HG02610 (cell line): ENCODE data around the gene SUPT4H1.
A peak's percentile ranks its signal among the peaks of the same experiment; 100 is the strongest.

Source experiments
- ATAC-seq: cut with Tn5 transposase; IDR thresholded peaks from one replicate; pipeline ENCODE4 v1.9.1; 2021; ENCODE audit warnings: mild to moderate bottlenecking, moderate library complexity; ENCODE audit not compliant: unreplicated experiment

Gene SUPT4H1

DNA sequence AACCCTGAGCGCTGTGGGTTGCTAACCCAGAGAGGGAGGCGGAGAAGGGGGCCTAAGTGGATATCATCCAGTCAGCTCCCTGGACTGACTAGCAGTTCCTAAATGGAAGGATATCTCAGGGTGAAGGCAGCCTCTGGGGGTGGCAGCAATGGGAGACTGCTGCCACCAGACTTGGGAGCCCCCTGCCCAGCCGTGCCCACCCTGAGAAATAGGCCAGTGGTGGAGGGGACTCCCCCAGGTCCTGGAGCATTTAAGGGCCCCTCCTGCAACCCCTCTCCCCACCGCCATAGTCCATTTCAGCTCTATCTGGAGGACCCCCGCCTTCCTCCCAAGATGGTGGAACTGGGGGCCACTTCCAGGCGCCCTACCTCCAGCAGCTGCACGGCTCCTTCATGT is 31.8 kb downstream of the SUPT4H1 start:
- ATAC-seq: no peak

GRCh38 chr17:58319173-58320162 is 32.5 kb downstream of the SUPT4H1 start:
- no peak for ATAC-seq

GRCh38 chr17:58318627-58319172 is 33.3 kb downstream of the SUPT4H1 start:
- no peak for ATAC-seq

DNA sequence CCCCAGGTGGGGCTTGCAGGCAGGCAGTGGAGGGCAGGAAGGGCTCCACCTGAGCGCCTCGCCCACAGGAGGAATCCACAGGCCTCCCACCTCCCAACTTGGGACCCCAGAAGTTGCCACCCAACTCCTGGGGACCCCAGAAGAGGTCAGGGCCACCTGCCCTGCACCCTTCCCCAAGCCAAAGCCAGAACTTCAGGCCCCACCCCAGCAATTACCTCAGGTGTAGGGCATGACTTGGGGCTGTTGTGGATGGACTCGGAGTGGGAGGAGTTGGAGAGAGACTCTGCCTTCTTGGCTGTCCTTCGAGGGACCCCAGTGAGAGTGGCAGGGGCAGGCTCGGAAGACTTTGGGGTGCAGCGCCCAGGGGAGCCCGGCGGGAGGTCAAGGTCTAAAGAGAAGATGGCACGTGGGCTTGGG is 33.9 kb downstream of the SUPT4H1 start:
- no peak for ATAC-seq

DNA sequence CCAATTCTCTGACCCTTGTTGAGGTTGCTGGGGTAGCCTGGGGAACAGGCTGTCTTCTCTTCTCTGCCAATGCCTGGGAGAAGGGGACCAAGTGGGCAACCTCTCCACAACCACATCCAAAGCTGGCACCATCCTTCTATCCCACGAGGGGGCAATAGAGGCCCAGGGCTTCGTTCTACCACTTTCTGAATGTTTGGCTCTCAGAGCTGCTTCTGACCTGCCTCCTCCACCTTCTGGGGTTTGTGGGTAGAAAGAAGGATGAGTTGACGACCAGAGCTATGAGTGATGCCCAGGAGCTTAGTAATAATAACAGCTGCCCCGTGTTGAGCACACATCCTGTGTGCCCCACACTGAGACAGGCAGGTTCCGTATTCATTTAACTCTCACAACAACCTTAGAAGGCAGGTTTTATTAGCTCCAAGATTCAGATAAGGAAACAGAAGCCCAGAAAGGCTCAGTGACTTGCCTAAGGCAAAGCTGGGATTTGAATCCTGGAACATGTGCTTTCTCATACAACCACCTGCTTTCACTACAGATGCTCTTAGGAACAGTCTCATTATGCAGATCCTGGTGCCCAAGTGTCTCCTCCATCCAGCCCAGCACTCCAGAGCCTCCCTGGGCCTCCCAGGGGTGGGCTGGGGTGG is 34.5 kb downstream of the SUPT4H1 start:
- peak; percentile 64 for ATAC-seq

DNA sequence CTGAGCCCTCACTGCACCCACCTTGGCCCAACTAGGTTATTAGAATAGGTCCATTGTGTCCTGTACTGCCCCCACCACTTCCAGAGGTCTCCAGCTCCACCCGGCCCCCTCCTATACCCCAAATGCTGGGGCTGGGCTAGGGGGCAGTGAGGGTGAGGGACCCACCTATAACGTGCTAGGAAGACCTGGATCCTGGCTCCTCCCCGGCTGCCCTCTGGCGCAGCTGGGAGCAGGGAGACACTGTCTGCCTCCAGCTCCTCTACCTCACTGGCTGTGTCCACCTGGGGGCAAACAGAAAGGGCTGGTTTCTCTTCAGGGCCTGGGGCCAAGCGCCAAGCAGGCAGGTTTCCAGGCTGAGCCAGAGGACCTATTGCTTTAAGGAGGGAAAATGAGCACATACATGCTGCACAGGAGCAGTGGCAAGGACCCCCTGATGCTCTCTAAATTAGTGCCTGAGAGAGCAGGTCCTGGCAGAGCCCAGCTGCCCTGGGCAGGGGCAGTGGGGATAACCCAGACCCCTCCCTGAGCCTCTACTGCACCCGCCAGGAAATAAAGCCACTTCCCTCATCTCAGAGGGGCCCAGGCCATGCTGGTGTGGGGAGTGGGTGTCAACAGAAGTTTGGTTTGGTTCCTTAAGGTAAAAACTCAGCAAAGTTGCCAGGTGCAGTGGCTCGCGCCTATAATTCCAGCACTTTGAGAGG is 35.6 kb downstream of the SUPT4H1 start:
- no peak for ATAC-seq

- no peak for ATAC-seq
These were observed 36.3 kb downstream of the SUPT4H1 start for GRCh38 chr17:58315750-58316149.

DNA sequence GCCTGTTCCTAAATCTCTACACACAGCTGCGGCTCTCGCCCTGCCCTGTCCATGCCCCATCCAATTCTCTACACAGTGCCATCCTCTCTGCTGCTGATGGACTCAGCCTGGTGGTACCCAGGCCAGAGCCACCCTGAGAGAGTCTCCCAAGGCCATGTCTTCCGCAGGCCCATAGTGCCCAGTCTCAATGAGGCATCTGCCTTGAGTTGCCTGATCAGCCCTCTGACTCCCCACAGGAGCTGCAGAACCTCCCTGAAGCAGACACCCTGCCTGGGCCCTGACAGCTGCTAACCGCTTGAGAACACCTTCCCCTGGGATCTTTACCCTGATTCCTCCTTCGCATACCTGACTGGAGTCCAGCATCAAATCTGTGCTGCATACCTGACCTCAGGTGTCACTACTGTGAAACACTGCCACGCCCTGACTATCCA is 36.7 kb downstream of the SUPT4H1 start:
- ATAC-seq: no peak

DNA sequence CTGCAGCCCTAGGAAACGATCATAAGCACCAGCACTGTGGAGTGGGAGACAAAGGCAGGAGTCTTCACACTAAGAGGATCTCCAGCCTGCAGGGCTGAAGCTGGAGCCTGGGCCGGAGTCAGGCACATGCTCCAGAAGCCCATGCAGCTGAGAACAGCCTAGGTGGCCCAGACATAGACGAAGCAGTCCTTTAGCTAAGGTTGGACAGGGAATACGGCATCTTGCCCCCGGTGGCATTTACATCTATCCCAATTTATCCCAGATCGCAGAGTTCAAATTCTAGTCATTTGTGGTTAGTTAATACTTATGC is 37.3 kb downstream of the SUPT4H1 start:
- ATAC-seq: no peak

DNA sequence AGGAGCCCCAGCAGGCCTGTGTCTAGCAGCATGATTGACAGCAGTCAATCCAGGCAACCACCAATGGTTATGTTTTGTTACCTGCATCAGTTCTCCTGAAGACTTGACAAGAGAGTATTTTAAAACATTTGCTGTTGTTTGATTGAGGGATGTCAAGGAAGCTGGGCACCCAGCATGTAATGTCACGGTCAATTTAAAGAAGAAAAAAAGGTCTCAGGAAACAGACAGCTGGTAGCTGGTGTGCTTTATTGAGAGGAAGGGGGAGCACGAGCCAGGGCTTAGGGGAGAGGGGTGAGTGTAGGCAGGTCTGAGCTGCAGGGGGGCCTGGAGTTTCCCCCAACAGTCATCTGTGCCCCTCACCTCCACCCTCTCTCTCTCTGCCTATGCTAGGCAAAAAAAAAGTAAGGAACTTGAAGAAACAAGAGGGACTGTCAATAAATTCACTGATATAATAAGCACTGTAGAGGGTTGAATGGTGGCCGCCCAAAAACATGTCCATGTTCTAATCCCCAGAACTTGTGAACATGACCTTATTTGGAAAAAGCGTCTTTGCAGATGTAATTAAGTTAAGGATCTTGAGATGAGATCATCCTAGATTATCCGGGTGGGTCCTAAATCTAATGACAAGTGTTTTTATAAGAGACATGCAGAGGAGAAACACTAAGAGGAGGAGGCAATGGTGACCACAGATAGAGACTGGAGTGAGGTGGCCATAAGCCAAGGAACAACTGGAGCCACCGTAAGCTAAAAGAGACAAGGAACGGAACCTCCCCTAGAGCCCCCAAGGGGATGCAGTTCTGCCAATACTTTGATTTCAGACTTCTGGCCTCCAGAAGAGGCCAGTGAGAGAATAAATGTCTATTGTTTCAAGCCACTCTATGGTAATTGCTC is 37.9 kb downstream of the SUPT4H1 start:
- ATAC-seq: no peak

GRCh38 chr17:58312829-58313228 is 39.2 kb downstream of the SUPT4H1 start:
- ATAC-seq: no peak

- ATAC-seq: no peak
These were observed 39.9 kb downstream of the SUPT4H1 start for GRCh38 chr17:58312021-58312630.

- ATAC-seq: no peak
These were observed 40.5 kb downstream of the SUPT4H1 start for GRCh38 chr17:58311429-58311894.

GRCh38 chr17:58310511-58311428 is 41.2 kb downstream of the SUPT4H1 start:
- ATAC-seq: no peak

DNA sequence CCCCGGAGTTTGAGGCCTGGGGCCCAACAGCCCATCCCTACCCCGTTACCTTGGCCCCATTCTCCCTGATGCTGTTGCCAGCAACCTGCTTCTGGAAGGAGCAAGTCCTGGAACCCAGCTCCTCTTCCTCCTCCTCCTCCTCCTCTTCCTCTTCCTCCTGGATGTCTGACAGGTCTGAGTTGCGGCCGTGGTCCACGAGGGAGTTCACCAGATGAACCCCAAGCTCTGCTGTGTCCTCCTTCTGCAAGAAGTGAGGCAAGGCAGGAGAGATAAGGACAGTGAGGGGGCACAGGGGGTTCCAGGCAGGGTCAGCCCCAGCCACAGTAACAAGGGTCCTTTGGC is 42.1 kb downstream of the SUPT4H1 start:
- ATAC-seq: no peak

- ATAC-seq: no peak
These were observed 42.8 kb downstream of the SUPT4H1 start for GRCh38 chr17:58308985-58309917.

DNA sequence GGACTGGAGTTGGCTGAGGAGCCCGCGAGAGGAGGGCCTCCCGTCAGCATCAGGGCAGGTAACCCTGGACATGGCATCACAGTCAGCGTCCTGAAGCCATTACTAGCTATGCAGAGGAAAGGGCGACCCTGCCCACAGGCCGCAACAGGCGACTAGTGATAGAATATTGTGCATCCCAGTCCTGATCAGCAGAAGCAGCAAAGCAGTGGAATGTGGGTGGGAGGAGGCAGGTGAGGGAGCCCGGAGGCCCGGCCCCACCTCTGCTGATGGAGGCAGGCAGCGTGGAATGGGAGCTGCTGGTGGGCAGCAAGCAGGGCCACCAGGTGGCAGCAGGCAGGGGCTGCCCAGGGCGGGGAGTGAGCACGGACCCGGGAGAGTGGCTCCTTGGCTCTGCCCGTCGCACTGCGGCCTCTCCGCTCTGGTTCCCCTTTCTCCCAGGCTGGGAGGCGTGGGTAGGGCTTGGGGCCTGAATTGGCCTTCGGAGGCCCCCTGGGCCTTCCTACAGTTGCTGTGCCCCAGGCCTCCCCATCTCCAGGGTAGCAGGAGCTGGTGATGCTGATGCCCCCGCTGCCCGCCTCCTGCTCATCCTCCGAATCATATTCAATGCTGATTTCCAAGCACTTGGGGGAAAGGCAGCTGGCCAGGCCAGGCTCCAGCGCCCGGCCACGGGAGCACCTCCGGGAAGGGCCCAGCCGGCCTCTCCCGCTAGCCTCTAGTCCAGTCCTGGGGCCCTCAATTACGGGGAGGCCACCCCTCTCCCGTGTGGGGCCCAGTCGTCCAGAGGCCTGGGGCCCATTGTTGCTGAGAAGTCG is 43.6 kb downstream of the SUPT4H1 start:
- no peak for ATAC-seq
